WI38 (cell line): ENCODE results near the gene BDNF.

ENCODE experiments used
- H3K4me3 ChIP-seq: 2 replicates; pipeline ENCODE4 v1.5.1; 2011; ENCODE audit warnings: low read depth, mild to moderate bottlenecking, control low read depth, low read length
- TF ChIP-seq, protein P1 (sequence below): IDR thresholded peaks from 2 replicates; pipeline ENCODE4 v1.5.1; 2012; ENCODE audit warnings: low read depth, mild to moderate bottlenecking, control low read depth, low read length

Gene BDNF

DNA sequence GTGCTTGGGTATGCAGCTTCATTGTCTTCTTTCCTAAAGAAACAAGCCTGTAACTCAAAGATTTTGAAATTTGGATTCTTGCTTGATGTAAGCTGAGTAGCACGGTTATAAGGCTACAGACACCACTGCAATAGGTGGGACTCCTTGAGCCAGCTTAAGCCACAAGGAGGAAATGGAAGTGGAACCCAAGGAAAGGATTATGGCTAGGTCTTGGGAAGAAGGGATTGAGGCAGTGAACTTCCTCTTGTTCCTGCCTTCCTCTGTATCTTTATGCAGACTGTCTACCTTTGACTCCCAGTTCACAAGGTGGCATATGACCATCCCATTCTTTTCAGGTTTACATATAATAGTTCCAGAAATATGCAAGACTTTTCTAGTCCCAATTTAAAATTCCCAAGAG, 72.3 kb downstream of the BDNF start:
- TF ChIP-seq, protein P1, sequence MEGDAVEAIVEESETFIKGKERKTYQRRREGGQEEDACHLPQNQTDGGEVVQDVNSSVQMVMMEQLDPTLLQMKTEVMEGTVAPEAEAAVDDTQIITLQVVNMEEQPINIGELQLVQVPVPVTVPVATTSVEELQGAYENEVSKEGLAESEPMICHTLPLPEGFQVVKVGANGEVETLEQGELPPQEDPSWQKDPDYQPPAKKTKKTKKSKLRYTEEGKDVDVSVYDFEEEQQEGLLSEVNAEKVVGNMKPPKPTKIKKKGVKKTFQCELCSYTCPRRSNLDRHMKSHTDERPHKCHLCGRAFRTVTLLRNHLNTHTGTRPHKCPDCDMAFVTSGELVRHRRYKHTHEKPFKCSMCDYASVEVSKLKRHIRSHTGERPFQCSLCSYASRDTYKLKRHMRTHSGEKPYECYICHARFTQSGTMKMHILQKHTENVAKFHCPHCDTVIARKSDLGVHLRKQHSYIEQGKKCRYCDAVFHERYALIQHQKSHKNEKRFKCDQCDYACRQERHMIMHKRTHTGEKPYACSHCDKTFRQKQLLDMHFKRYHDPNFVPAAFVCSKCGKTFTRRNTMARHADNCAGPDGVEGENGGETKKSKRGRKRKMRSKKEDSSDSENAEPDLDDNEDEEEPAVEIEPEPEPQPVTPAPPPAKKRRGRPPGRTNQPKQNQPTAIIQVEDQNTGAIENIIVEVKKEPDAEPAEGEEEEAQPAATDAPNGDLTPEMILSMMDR = no peak
- no peak overlapping the region for H3K4me3 ChIP-seq

- TF ChIP-seq, protein P1 = no peak
- H3K4me3 ChIP-seq = no peak overlapping the region
Measured at GRCh38 chr11:27626938-27627586, 73.2 kb downstream of the BDNF start.

DNA sequence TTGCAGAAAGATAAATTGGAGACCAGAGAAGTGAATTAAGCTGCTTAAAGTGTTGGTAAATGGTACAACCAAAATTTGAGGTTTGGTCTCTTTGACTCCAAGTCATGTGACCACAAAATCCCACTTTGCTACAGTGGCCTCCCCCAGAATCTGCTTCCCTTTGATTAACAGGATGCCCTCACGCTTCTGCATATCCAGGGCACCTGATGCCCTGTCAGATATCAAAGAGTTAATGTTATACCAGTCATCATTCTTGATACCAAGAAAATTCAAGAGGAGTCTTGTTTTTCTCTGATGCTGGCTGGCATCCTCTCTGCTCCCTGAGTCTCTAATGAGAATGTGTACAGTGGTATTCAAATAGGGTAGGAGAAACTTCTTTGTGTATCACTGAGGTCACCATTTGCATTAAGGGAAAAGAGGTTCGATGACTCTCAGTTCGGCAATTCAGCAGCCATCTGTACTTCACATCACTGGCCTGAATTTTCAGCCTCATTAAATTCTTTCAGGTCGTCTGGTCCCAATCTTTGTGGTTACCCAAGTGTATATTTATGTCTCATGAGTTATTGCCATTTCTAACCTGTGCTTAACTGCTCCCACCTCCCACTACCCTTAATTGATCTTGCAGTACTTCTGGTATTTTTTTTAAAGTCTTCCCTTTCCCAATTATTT, 73.9 kb downstream of the BDNF start:
- no peak overlapping the region for H3K4me3 ChIP-seq
- TF ChIP-seq, protein P1 = no peak

DNA sequence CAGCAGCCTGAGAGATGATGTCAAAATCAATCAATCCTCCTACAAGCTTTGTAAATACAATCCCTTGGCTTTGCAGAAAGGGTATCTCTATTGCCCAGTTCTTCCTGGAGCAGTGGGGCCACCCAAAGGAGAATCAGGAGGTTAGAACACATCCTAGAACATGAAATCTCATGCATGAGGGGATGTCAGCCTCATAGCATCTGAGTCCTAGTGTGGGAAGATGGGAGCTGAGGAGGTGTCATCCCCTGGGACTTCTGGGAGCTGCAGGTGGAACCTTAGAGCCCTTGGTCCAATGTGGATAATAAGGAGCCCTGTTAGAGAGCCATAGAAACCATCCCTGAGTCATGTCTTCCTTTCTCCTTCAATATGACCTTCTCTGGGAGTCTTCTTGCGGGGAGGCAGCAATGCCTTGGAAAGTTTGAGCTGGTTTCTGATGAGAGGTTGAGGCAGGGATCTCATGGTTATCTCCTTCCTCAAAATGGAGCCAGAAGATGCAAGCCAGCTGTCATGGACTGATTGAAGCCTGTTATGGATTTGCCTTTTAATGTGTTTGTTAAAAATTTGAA, 74.8 kb downstream of the BDNF start:
- no peak overlapping the region for H3K4me3 ChIP-seq
- TF ChIP-seq, protein P1 = no peak

- TF ChIP-seq, protein P1 = no peak
- no peak overlapping the region for H3K4me3 ChIP-seq
Measured at GRCh38 chr11:27623945-27624523, 76.2 kb downstream of the BDNF start.

GRCh38 chr11:27622541-27623300, 77.5 kb downstream of the BDNF start:
- TF ChIP-seq, protein P1 = no peak

More at GRCh38 chr11:27622541-27623300, 77.5 kb downstream of the BDNF start:
- no peak overlapping the region for H3K4me3 ChIP-seq
